HL-60 (cell line): Measurements from ENCODE around the gene GCNA.

ENCODE experiments used
- DNase-seq, 2 experiments: peaks; one replicate each; pipeline ENCODE4 v3.0.0-alpha.2; 2010 to 2020; ENCODE audit warnings: low read depth in 1 of 2, low spot score in 1 of 2
- H3K27ac ChIP-seq: fragments of 250-450 bp; sonication (Bioruptor Pico); replicated peaks from 2 replicates; pipeline ENCODE4 v1.5.1; 2020; ENCODE audit warnings: mild to moderate bottlenecking, moderate library complexity
- H3K27me3 ChIP-seq: fragments of 250-450 bp; sonication (Bioruptor Pico); 2 replicates; pipeline ENCODE4 v1.5.1; 2021; ENCODE audit warnings: mild to moderate bottlenecking, moderate library complexity; ENCODE audit not compliant: insufficient read depth, poor library complexity, severe bottlenecking
- H3K4me3 ChIP-seq: replicated peaks from 2 replicates; pipeline ENCODE4 v1.5.1; 2011; ENCODE audit warnings: mild to moderate bottlenecking, control low read depth, low read length; ENCODE audit not compliant: insufficient read depth
- CTCF ChIP-seq: IDR thresholded peaks from one replicate; pipeline ENCODE4 v1.5.1; 2011; ENCODE audit warnings: low read length, control low read depth, inconsistent platforms; ENCODE audit not compliant: insufficient read depth
- GABPA ChIP-seq: IDR thresholded peaks from 2 replicates; pipeline ENCODE4 v1.6.1; 2012; ENCODE audit warnings: low read depth
- POLR2AphosphoS5 ChIP-seq: IDR thresholded peaks from 2 replicates; pipeline ENCODE4 v1.6.1; 2012; ENCODE audit warnings: low read depth
- SPI1 ChIP-seq: IDR thresholded peaks from 2 replicates; pipeline ENCODE4 v1.6.1; 2012; ENCODE audit warnings: low read depth, mild to moderate bottlenecking, borderline replicate concordance
- TF ChIP-seq, protein P1 (sequence below): IDR thresholded peaks from 2 replicates; pipeline ENCODE4 v1.6.1; 2012; ENCODE audit warnings: low read depth; ENCODE audit not compliant: insufficient replicate concordance

The GCNA gene

GRCh38 chrX:71543316-71543715 is 34.9 kb upstream of the GCNA start:
- Histone ChIP-seq H3K27me3 (no peaks in the 10 kb centered on the region), H3K27ac (no peak overlapping the region), H3K4me3 (no peak overlapping the region)
- TF ChIP-seq SPI1 (no peak), GABPA (no peak), POLR2AphosphoS5 (no peak), CTCF (no peak)
- TF ChIP-seq, protein P1, sequence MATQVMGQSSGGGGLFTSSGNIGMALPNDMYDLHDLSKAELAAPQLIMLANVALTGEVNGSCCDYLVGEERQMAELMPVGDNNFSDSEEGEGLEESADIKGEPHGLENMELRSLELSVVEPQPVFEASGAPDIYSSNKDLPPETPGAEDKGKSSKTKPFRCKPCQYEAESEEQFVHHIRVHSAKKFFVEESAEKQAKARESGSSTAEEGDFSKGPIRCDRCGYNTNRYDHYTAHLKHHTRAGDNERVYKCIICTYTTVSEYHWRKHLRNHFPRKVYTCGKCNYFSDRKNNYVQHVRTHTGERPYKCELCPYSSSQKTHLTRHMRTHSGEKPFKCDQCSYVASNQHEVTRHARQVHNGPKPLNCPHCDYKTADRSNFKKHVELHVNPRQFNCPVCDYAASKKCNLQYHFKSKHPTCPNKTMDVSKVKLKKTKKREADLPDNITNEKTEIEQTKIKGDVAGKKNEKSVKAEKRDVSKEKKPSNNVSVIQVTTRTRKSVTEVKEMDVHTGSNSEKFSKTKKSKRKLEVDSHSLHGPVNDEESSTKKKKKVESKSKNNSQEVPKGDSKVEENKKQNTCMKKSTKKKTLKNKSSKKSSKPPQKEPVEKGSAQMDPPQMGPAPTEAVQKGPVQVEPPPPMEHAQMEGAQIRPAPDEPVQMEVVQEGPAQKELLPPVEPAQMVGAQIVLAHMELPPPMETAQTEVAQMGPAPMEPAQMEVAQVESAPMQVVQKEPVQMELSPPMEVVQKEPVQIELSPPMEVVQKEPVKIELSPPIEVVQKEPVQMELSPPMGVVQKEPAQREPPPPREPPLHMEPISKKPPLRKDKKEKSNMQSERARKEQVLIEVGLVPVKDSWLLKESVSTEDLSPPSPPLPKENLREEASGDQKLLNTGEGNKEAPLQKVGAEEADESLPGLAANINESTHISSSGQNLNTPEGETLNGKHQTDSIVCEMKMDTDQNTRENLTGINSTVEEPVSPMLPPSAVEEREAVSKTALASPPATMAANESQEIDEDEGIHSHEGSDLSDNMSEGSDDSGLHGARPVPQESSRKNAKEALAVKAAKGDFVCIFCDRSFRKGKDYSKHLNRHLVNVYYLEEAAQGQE: no peak
- DNase-seq: no peak

DNA sequence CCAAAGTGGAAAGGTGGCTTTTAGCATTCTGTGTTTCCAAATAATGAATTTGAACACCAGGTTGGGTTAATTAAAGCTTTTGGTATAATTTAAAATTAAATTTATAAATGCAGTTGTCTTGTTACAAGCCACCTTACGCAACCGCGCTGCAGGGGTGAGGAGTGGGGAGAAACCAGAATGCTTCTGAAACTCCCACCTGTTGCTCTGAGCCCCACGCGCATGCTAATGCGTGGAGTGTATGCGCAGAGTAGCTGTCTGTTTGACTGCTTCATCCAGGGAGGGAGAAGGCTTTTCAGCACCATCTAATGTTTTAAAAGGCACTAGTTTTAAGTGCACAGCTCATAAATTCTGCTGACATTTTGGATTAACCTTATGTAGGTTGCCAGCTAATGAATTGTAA is 32.9 kb upstream of the GCNA start:
- no peaks in the 10 kb centered on the region for H3K27me3 ChIP-seq
- TF ChIP-seq, protein P1: no peak
- TF ChIP-seq POLR2AphosphoS5 (no peak), GABPA (no peak), SPI1 (no peak), CTCF (no peak)
- no peak overlapping the region for H3K4me3 ChIP-seq
- no peak for DNase-seq
- no peak overlapping the region for H3K27ac ChIP-seq

DNA sequence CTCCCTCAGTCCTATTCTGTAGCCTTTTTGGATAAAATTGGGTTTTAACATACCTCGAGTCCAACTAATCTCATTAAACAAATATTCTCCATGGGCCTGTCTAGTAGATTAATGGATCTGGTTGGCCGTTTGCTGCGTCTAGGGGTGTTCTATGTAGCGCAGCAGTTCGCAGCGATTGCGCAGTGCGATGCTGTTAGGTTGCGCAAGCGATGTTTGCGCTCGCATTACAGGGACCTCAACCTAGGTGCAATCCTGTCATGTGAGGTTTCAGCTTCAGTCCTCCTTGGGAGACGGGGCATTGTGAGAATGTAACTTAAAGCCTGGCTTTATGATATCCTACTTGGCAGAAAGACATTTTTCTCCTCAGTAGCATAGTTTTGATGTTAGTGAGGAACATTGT is 31.4 kb upstream of the GCNA start:
- H3K4me3 ChIP-seq: no peak overlapping the region
- TF ChIP-seq GABPA (no peak), SPI1 (no peak), CTCF (no peak), POLR2AphosphoS5 (no peak)
- TF ChIP-seq, protein P1: no peak
- peak in 1 of 2 experiments; percentile 49 for DNase-seq
- no peaks in the 10 kb centered on the region for H3K27me3 ChIP-seq
- H3K27ac ChIP-seq: no peak overlapping the region; the same call in 1 of the 2 replicates
